Measurements from ENCODE around the gene PGAM2. TPM values are rescaled to one million over a fixed set of nuclear protein-coding genes. Genes with fewer than 3 reads are reported as not detected.

PGAM2 gene
- total and polyA plus RNA-seq, 8 donors, result 0.49 to 6.7 (median 0.65) TPM; not detected in 1

GRCh38 chr7:44108768-44109750 is 43.7 kb upstream of the PGAM2 start:
- WGBS, 2 donors, result 77 to 87% methylated on average over 20 to 21 of the region's 21 CpGs
- Histone ChIP-seq H3K27ac (no peak overlapping the region), H3K36me3 (no peaks in the 10 kb centered on the region), H3K4me3 (no peak overlapping the region), H3K27me3 (no peaks in the 10 kb centered on the region), H3K9me3 (no peaks in the 10 kb centered on the region), H3K4me1 (no peaks in the 10 kb centered on the region)
- intact Hi-C loops (cut with DNase I), result no loop called here
- DNase-seq (peak in 1 of 6 donors; percentile 25), FAIRE-seq (no peak), ATAC-seq (no peak)
- no peak for TF ChIP-seq CTCF (IDR thresholded peaks at IDR 0.05)

GRCh38 chr7:44107961-44108767 is 42.8 kb upstream of the PGAM2 start:
- DNase-seq (peak in 1 of 6 donors; percentile 54), FAIRE-seq (no peak), ATAC-seq (no peak)
- Histone ChIP-seq H3K4me3 (no peak overlapping the region), H3K9me3 (no peaks in the 10 kb centered on the region), H3K36me3 (no peaks in the 10 kb centered on the region), H3K4me1 (no peaks in the 10 kb centered on the region), H3K27me3 (no peaks in the 10 kb centered on the region), H3K27ac (no peak overlapping the region)
- intact Hi-C loops (cut with DNase I), result no loop called here
- WGBS, 2 donors, result 81 to 86% methylated on average over 19 to 21 of the region's 21 CpGs
- no peak for TF ChIP-seq CTCF (IDR thresholded peaks at IDR 0.05)

GRCh38 chr7:44107116-44107960 is 42.0 kb upstream of the PGAM2 start:
- Histone ChIP-seq H3K4me3 (no peak overlapping the region), H3K27me3 (no peaks in the 10 kb centered on the region), H3K27ac (no peak overlapping the region), H3K36me3 (no peaks in the 10 kb centered on the region), H3K4me1 (no peaks in the 10 kb centered on the region), H3K9me3 (no peaks in the 10 kb centered on the region)
- no peak for TF ChIP-seq CTCF (IDR thresholded peaks at IDR 0.05)
- DNase-seq (peak in 1 of 6 donors; percentile 64), ATAC-seq (no peak), FAIRE-seq (no peak)
- WGBS, 2 donors, result 86 to 90% methylated on average over 15 to 18 of the region's 18 CpGs
- intact Hi-C loops (cut with DNase I), result no loop called here

- intact Hi-C loops (cut with DNase I), result no loop called here
- no peak for TF ChIP-seq CTCF (IDR thresholded peaks at IDR 0.05)
Measured at GRCh38 chr7:44106311-44107065, 41.1 kb upstream of the PGAM2 start.

More at GRCh38 chr7:44106311-44107065, 41.1 kb upstream of the PGAM2 start:
- WGBS, 2 donors, result 82 to 83% methylated on average over 9 to 10 of the region's 10 CpGs
- ATAC-seq (no peak), FAIRE-seq (no peak), DNase-seq (no peak)
- Histone ChIP-seq H3K27me3 (no peaks in the 10 kb centered on the region), H3K27ac (no peak overlapping the region), H3K36me3 (no peaks in the 10 kb centered on the region), H3K4me3 (no peak overlapping the region), H3K4me1 (no peaks in the 10 kb centered on the region), H3K9me3 (no peaks in the 10 kb centered on the region)

Measured in pancreas (tissue), 10 donors.